Heart right ventricle (tissue), 16 donors: ENCODE results near the gene CFHR3. TPM values are rescaled to one million over a fixed set of nuclear protein-coding genes. Genes with fewer than 3 reads are reported as not detected.
"Not testable (repeated sequence)": the region's sequence is repeated elsewhere in the genome, so short reads cannot be mapped to it uniquely, and the experiment has no call there.

Experiments used
- ATAC-seq, 8 donors: fragments of 200-7000 bp; cut with Tn5 transposase; one replicate each; pipeline ENCODE4 v1.9.1; 2020; ENCODE audit warnings: mild to moderate bottlenecking in 8 of 8, moderate library complexity in 8 of 8, moderate number of reproducible peaks in 1 of 8
- DNase-seq, 2 donors: peaks; one replicate each; pipeline ENCODE4 v3.0.0-alpha.2; 2020
- H3K27ac ChIP-seq, 10 donors: fragments of 200-600 bp; sonication (generic) in 2 of 10; one replicate each; pipeline versions ENCODE4 v1.5.0 to v1.8.0; 2020 to 2022; ENCODE audit warnings: mild to moderate bottlenecking in 3 of 10
- H3K27me3 ChIP-seq, 7 donors: fragments of 200-600 bp; one replicate each; pipeline ENCODE4 v1.8.0; 2021 to 2022; ENCODE audit warnings: mild to moderate bottlenecking in 2 of 7
- H3K36me3 ChIP-seq, 9 donors: fragments of 200-600 bp; sonication (generic) in 1 of 9; one replicate each; pipeline versions ENCODE4 v1.5.0 to v1.8.0; 2020 to 2022; ENCODE audit warnings: mild to moderate bottlenecking in 2 of 9
- H3K4me1 ChIP-seq, 9 donors: fragments of 200-600 bp; sonication (generic) in 1 of 9; one replicate each; pipeline versions ENCODE4 v1.5.0 to v1.8.0; 2020 to 2022; ENCODE audit warnings: mild to moderate bottlenecking in 4 of 9
- H3K4me3 ChIP-seq, 10 donors: fragments of 200-600 bp; sonication (generic) in 2 of 10; one replicate each; pipeline versions ENCODE4 v1.5.0 to v1.8.0; 2020 to 2022; ENCODE audit warnings: mild to moderate bottlenecking in 7 of 10, moderate library complexity in 2 of 10
- H3K9me3 ChIP-seq, 11 donors: fragments of 200-600 bp in 10 of 11; sonication (generic) in 2 of 11; one replicate each; pipeline versions ENCODE4 v1.5.0 to v1.8.0; 2013 to 2022; ENCODE audit warnings: mild to moderate bottlenecking in 2 of 11, control low read depth in 1 of 11, moderate library complexity in 1 of 11
- WGBS, 2 donors: extraction: QIAGEN DNeasy Blood & Tissue Kit; methylation state at CpG; one replicate each; pipeline ENCODE4 v1.1.7; 2013; ENCODE audit warnings: inconsistent platforms in 1 of 2; 5-methylcytosine and 5-hydroxymethylcytosine counted together
- intact Hi-C, 10 donors: fragments of 100-400 bp; cut with DNase I; formaldehyde crosslinking; loops; one replicate each; pipeline versions ENCODE4 v1.11.1 to v1.14.2; 2022
- polyA plus RNA-seq, 2 donors: library from polyadenylated mRNA; stranded (reverse); fragments of 200-250 nt; gene quantifications; one replicate each; pipeline ENCODE4 v1.2.3, GENCODE V29; 2013
- total RNA-seq, 10 donors: library from RNA; stranded (reverse); fragmentation: NEBNext Ultra II Directional in 3 of 10; extraction: Animal tissue kit (Norgen Biotek cat#: 25700) in 3 of 10; gene quantifications; one replicate each; pipeline versions ENCODE4 v1.2.1 to v1.2.4, GENCODE V29; 2021 to 2023
- TF ChIP-seq, protein P1 (sequence below), 9 donors: fragments of 200-600 bp; sonication (generic) in 2 of 9; IDR thresholded peaks; one replicate each; pipeline versions ENCODE4 v1.5.0 to v1.8.0; 2021 to 2022; ENCODE audit warnings: antibody characterized with exemption in 9 of 9, mild to moderate bottlenecking in 5 of 9, moderate library complexity in 1 of 9
- donor health status: Arrhythmogenic right ventricular cardiomyopathy.
- donor health status: ischemic (EF 13 %, LVEDD 7.1; RV severe dilation, severe dysfunction).
- donor health status: healthy with polysubstance abuse.
- donor health status: DM: no; HTN: yes; CAD: no.
- donor health status: DM: no; HTN: no; CAD: no.
- donor health status: ischemic (EF 25% LVEDD 6.9; RV normal size, moderate dysfunction).
- donor health status: ischemic (EF 25% LVEDD 5.7; RV mildly dilated, moderate dysfunction).
- donor health status: healthy.
- donor health status: DM: yes; HTN: yes; CAD: no.
- donor health status: Ischemic cardiomyopathy.
- donor health status: ischemic (EF 35%, LVEDD 5.7; RV mildly dilated, moderate dysfunction).
- donor health status: nonischemic (EF 11% LVEDD 7.7; RV severe dilation, severe dysfunction).
- donor health status: DM: yes; HTN: yes; CAD: no.
- donor health status: PGD.
- donor health status: ischemic (EF 29% LVEDD 5.4; RV normal size, mild dysfunction).
- donor health status: nonischemic (EF 23%, LVEDD 6.1; RV moderate dilation, normal function).

Gene CFHR3
- total and polyA plus RNA-seq, 12 donors: 0.19 to 0.73 (median 0.20) TPM; not detected in 9

DNA sequence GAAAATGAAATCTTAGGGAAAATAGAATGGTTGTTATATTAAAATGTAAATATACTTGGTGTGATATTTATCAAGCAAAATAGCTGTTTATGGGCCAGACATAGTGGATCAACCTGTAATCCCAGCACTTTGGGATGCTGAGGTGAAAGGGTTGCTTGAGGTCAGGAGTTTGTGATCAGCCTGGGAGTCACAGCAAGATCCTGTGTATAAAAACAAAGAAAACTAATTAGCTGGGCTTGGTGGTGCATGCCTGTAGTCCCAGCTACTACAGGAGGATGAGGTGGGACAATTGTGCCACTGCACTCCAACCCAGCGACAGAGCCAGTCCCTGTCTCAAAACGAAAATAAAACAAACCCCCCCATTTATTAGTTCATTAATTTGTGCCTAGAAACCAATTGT lies 23.3 kb downstream of the CFHR3 start:
- TF ChIP-seq, protein P1, sequence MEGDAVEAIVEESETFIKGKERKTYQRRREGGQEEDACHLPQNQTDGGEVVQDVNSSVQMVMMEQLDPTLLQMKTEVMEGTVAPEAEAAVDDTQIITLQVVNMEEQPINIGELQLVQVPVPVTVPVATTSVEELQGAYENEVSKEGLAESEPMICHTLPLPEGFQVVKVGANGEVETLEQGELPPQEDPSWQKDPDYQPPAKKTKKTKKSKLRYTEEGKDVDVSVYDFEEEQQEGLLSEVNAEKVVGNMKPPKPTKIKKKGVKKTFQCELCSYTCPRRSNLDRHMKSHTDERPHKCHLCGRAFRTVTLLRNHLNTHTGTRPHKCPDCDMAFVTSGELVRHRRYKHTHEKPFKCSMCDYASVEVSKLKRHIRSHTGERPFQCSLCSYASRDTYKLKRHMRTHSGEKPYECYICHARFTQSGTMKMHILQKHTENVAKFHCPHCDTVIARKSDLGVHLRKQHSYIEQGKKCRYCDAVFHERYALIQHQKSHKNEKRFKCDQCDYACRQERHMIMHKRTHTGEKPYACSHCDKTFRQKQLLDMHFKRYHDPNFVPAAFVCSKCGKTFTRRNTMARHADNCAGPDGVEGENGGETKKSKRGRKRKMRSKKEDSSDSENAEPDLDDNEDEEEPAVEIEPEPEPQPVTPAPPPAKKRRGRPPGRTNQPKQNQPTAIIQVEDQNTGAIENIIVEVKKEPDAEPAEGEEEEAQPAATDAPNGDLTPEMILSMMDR (IDR thresholded peaks at IDR 0.05): no peak
- no peak for ATAC-seq
- no peak for DNase-seq
- Histone ChIP-seq H3K36me3 (no peaks in the 10 kb centered on the region), H3K9me3 (no peaks in the 10 kb centered on the region), H3K27me3 (no peaks in the 10 kb centered on the region), H3K27ac (no peak overlapping the region), H3K4me1 (no peaks in the 10 kb centered on the region), H3K4me3 (no peak overlapping the region)
- 7 to 54% methylated on average over 2 of the region's 2 CpGs for WGBS, 2 donors
- intact Hi-C loops: no loop called here

GRCh38 chr1:196801920-196802319 lies 27.3 kb downstream of the CFHR3 start:
- H3K27me3 ChIP-seq, DNase-seq, H3K27ac ChIP-seq, ATAC-seq, H3K9me3 ChIP-seq, intact Hi-C loops, H3K36me3 ChIP-seq, H3K4me3 ChIP-seq, H3K4me1 ChIP-seq: not testable (repeated sequence)
- WGBS, 2 donors: 59 to 77% methylated on average over 1 of the region's 1 CpG

- H3K4me1 ChIP-seq: no peaks in the 10 kb centered on the region
- H3K36me3 ChIP-seq: no peaks in the 10 kb centered on the region
- intact Hi-C loops: no loop called here
- H3K4me3 ChIP-seq: no peak overlapping the region
- no peak overlapping the region for H3K27ac ChIP-seq
- no peak for DNase-seq
- peaks cover 0 to 3% (median 0%) of the 10 kb centered on the region in 11 donors for H3K9me3 ChIP-seq
- H3K27me3 ChIP-seq: no peaks in the 10 kb centered on the region
- WGBS, 2 donors: 90 to 92% methylated on average over 15 to 22 of the region's 22 CpGs
- TF ChIP-seq, protein P1 (IDR thresholded peaks at IDR 0.05): no peak
- no peak for ATAC-seq
Observed at GRCh38 chr1:196808529-196809235, 34.0 kb downstream of the CFHR3 start.

DNA sequence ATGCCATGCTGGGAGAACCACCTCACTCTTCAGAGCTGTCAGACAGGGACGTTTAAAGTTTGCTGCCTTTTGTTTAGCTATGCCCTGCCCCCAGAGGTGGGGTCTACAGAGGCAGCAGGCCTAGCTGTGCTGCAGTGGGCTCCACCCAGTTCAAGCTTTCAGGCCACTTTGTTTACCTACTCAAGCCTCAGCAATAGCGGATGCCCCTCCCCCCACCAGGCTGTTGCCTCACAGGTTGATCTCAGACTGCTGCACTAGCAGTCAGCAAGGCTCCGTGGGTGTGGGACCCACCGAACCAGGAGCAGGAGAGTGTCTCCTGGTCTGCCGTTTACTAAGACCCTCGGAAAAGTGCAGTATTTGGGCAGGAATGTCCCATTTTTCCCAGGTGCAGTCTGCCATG lies 42.8 kb downstream of the CFHR3 start:
- DNase-seq, intact Hi-C loops, H3K9me3 ChIP-seq, H3K27me3 ChIP-seq, H3K4me1 ChIP-seq, H3K4me3 ChIP-seq, H3K36me3 ChIP-seq, ATAC-seq, H3K27ac ChIP-seq: not testable (repeated sequence)
- 64 to 75% methylated on average over 6 of the region's 6 CpGs for WGBS, 2 donors

GRCh38 chr1:196819531-196819930 lies 44.9 kb downstream of the CFHR3 start, which contains the start of gene CFHR1:
TSS of gene CFHR1 (plus strand) at chr1:196819731. CDS start at chr1:196819845, 114 bp downstream.
- DNase-seq, H3K36me3 ChIP-seq, H3K4me3 ChIP-seq, intact Hi-C loops, H3K4me1 ChIP-seq, H3K9me3 ChIP-seq, H3K27ac ChIP-seq, H3K27me3 ChIP-seq, ATAC-seq: not testable (repeated sequence)
- no CpG with 5 or more reads among the region's 1 CpG for WGBS, 2 donors

DNA sequence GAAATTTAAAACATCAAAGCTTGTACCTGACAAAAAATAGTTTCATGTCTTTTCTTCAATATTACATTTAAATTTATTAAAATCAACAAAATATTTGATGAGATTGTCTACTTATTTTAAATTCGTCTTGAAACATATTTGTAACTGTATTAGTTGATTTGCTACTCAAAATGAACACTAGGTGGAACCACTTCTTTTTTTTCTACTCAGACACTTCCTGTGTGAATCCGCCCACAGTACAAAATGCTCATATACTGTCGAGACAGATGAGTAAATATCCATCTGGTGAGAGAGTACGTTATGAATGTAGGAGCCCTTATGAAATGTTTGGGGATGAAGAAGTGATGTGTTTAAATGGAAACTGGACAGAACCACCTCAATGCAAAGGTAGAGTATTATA lies 53.2 kb downstream of the CFHR3 start:
- TF ChIP-seq, protein P1 (IDR thresholded peaks at IDR 0.05): peak in 5 of 9 donors; percentile 12 to 44 (median 37)
- intact Hi-C loops: loop anchor here in 1 of 10 donors (10.0 kb wide), 1 partner anchor 527 kb away; no protein-coding TSS in a partner anchor
- 0 to 2% methylated on average over 4 of the region's 4 CpGs for WGBS, 2 donors
- H3K27me3 ChIP-seq, H3K4me1 ChIP-seq, H3K9me3 ChIP-seq, ATAC-seq, H3K4me3 ChIP-seq, DNase-seq, H3K27ac ChIP-seq, H3K36me3 ChIP-seq: not testable (repeated sequence)
